ENCODE measurements around the gene ZNF385B. TPM values are rescaled to one million over a fixed set of nuclear protein-coding genes. Genes with fewer than 3 reads are reported as not detected.

Gene ZNF385B
- total RNA-seq, 1 donor from 2014 or later, result not detected

DNA sequence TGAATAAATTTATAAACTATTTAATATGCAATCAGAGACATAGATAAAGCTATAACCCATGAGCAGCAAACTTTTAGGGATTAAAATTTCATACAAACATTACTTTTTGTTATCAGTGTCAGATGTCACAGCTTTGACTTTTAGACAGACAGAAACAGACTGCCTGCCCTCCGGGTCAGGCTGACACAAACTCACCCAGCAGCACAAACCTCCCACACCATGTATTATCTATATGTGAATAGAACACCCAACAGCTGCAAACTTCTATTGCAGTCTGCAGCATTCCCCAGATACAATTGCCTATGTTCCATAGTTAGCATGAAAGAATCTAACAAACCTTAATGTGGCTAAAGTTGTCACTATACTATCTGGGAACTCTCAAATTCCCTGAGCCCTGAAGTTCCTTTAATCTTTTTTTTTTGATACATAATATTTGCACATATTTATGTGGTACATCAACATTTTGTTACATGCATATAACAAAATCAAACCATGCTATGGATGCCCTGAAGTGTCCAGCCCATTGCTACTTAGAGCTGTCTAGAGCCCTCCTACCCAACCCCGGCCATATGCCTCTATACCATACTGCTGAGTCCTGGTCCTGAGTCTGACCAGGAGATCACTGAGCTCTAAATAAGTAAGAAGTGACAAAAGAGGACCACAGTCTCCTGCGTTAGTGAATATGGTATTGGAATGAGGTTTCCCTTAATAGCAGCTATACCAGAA is 214.4 kb downstream of the ZNF385B start:
- DNase-seq (ENCODE audit: low read depth) (no peak), FAIRE-seq (no peak)
- H3K36me3 ChIP-seq (ENCODE audit: control insufficient read depth, insufficient read depth, low read length), result no peaks in the 10 kb centered on the region
- no peaks in the 10 kb centered on the region for H3K27me3 ChIP-seq (ENCODE audit: control insufficient read depth, insufficient read depth, low read length)
- no peak overlapping the region for H3K4me3 ChIP-seq (ENCODE audit: low read depth, low read length)
- TF ChIP-seq, protein P1, sequence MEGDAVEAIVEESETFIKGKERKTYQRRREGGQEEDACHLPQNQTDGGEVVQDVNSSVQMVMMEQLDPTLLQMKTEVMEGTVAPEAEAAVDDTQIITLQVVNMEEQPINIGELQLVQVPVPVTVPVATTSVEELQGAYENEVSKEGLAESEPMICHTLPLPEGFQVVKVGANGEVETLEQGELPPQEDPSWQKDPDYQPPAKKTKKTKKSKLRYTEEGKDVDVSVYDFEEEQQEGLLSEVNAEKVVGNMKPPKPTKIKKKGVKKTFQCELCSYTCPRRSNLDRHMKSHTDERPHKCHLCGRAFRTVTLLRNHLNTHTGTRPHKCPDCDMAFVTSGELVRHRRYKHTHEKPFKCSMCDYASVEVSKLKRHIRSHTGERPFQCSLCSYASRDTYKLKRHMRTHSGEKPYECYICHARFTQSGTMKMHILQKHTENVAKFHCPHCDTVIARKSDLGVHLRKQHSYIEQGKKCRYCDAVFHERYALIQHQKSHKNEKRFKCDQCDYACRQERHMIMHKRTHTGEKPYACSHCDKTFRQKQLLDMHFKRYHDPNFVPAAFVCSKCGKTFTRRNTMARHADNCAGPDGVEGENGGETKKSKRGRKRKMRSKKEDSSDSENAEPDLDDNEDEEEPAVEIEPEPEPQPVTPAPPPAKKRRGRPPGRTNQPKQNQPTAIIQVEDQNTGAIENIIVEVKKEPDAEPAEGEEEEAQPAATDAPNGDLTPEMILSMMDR (IDR thresholded peaks at IDR 0.05; ENCODE audit: insufficient read depth, low read length, severe bottlenecking), result no peak

DNA sequence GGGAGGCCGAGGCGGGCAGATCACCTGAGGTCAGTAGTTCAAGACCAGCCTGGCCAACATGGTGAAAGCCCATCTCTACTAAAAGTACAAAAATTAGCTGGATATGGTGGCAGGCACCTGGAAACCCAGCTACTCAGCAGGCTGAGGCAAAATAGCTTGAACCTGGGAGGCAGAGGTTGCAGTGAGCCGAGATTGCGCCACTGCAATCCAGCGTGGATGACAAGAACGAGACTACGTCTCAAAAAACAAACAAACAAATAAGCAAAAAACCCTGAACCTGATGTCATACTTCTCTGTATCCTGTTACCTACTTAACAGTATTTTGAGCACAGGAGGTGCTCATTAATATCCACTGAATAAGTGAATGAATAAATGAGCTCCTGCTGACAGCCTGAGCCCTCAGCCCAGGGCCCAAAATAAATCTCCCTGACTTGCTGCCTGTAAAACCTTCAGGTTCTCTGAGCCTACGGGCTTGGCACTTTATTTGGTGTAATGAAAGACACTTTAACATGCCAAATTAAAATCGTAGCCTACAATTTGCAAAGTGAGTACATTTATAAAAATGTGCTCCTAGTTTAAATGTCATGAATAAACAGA is 215.1 kb downstream of the ZNF385B start:
- no peak for FAIRE-seq
- no peak overlapping the region for H3K4me3 ChIP-seq (ENCODE audit: low read depth, low read length)
- no peaks in the 10 kb centered on the region for H3K36me3 ChIP-seq (ENCODE audit: control insufficient read depth, insufficient read depth, low read length)
- no peak for DNase-seq (ENCODE audit: low read depth)
- TF ChIP-seq, protein P1 (IDR thresholded peaks at IDR 0.05; ENCODE audit: insufficient read depth, low read length, severe bottlenecking), result no peak
- H3K27me3 ChIP-seq (ENCODE audit: control insufficient read depth, insufficient read depth, low read length), result no peaks in the 10 kb centered on the region

DNA sequence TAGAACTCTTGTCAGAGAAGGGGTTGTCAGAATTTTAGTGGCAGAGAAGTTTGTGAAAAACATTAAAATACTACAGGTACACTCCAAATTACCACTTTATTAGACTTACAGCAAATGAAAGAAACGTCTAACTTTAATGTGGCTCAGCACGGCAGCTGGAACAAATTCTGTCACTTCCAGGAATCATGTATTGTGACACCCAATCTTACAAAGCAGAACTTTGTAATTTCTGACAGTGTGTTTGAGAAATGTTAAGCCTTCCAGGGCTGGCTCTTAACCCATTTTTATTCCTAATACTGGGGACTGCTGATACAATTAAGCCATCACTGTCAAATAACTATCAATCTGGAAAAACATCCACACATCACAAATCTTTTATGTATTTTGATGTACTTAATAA is 216.4 kb downstream of the ZNF385B start:
- H3K27me3 ChIP-seq (ENCODE audit: control insufficient read depth, insufficient read depth, low read length), result no peaks in the 10 kb centered on the region
- FAIRE-seq (no peak), DNase-seq (ENCODE audit: low read depth) (no peak)
- no peak overlapping the region for H3K4me3 ChIP-seq (ENCODE audit: low read depth, low read length)
- TF ChIP-seq, protein P1 (IDR thresholded peaks at IDR 0.05; ENCODE audit: insufficient read depth, low read length, severe bottlenecking), result no peak
- H3K36me3 ChIP-seq (ENCODE audit: control insufficient read depth, insufficient read depth, low read length), result no peaks in the 10 kb centered on the region

GRCh38 chr2:179642462-179642861 is 218.9 kb downstream of the ZNF385B start:
- H3K27me3 ChIP-seq (ENCODE audit: control insufficient read depth, insufficient read depth, low read length), result no peaks in the 10 kb centered on the region
- TF ChIP-seq, protein P1 (IDR thresholded peaks at IDR 0.05; ENCODE audit: insufficient read depth, low read length, severe bottlenecking), result no peak

DNA sequence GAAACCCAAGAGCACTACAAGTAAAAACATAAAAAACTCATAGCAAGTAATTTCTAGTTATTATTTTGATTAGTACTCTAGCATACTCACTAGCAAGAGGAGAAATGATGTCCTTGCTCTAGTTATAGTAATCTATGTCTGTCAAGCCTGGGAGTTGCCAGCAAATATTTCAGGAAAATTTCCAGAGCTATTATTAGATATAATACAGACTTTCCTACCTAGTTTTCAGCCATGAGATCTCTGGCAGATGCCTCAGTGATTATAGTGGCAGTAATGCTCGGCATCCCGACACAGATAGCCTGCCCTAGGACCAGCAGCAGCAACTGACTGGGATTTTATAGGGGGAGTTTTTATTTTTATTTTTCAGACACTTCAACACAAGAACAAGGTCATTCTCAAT is 224.4 kb downstream of the ZNF385B start:
- Histone ChIP-seq H3K4me3 (ENCODE audit: low read depth, low read length) (no peak overlapping the region), H3K27me3 (ENCODE audit: control insufficient read depth, insufficient read depth, low read length) (no peaks in the 10 kb centered on the region), H3K36me3 (ENCODE audit: control insufficient read depth, insufficient read depth, low read length) (no peaks in the 10 kb centered on the region)
- TF ChIP-seq, protein P1 (IDR thresholded peaks at IDR 0.05; ENCODE audit: insufficient read depth, low read length, severe bottlenecking), result no peak
- no peak for DNase-seq (ENCODE audit: low read depth)
- FAIRE-seq, result no peak

More at GRCh38 chr2:179642462-179642861, 218.9 kb downstream of the ZNF385B start:
- Histone ChIP-seq H3K4me3 (ENCODE audit: low read depth, low read length) (no peak overlapping the region), H3K36me3 (ENCODE audit: control insufficient read depth, insufficient read depth, low read length) (no peaks in the 10 kb centered on the region)
- DNase-seq (ENCODE audit: low read depth), result no peak
- FAIRE-seq, result no peak

Measured in bronchial epithelial cell (primary cell).